Transverse colon (tissue), 4 donors: ENCODE results near the gene VAMP8. TPM values are rescaled to one million over a fixed set of nuclear protein-coding genes. Genes with fewer than 3 reads are reported as not detected.
"Not testable (repeated sequence)": the region's sequence is repeated elsewhere in the genome, so short reads cannot be mapped to it uniquely, and the experiment has no call there.

ENCODE experiments used
- DNase-seq: peaks from one replicate; pipeline ENCODE4 v3.0.0-alpha.2; 2019
- H3K27ac ChIP-seq, 4 donors: fragments of 200-600 bp; sonication (generic); 2 replicates each; pipeline ENCODE4 v1.5.1; 2016 to 2018; ENCODE audit warnings: inconsistent platforms in 4 of 4
- H3K27me3 ChIP-seq: fragments of 200-600 bp; sonication (generic); 2 replicates; pipeline ENCODE4 v1.5.1; 2017; ENCODE audit warnings: inconsistent platforms
- H3K36me3 ChIP-seq, 4 donors: fragments of 200-600 bp; sonication (generic); 2 replicates each; pipeline ENCODE4 v1.5.1; 2017 to 2019; ENCODE audit warnings: inconsistent platforms in 4 of 4
- H3K4me1 ChIP-seq, 4 donors: fragments of 200-600 bp; sonication (generic); 2 replicates each; pipeline ENCODE4 v1.5.1; 2017 to 2020; ENCODE audit warnings: inconsistent platforms in 4 of 4
- H3K4me3 ChIP-seq, 4 donors: fragments of 200-600 bp; sonication (generic); 1 replicate in 1 of 4; 2 replicates in 3 of 4; pipeline versions ENCODE4 v1.5.1 to v1.6.1; 2017 to 2019; ENCODE audit warnings: inconsistent platforms in 4 of 4
- H3K9me3 ChIP-seq, 2 donors: fragments of 200-600 bp; sonication (generic); 2 replicates each; pipeline ENCODE4 v1.5.1; 2017 to 2019; ENCODE audit warnings: inconsistent platforms in 2 of 2
- EP300 ChIP-seq: sonication (generic); formaldehyde crosslinking; IDR thresholded peaks from one replicate; pipeline ENCODE4 v1.6.1; 2017; ENCODE audit warnings: antibody characterized with exemption, low read depth
- POLR2A ChIP-seq: fragments of 450-650 bp; IDR thresholded peaks from one replicate; pipeline ENCODE4 v1.6.1; 2016; ENCODE audit warnings: antibody characterized with exemption, mild to moderate bottlenecking, moderate library complexity
- POLR2AphosphoS5 ChIP-seq, 3 donors: sonication (generic); formaldehyde crosslinking; IDR thresholded peaks; one replicate each; pipeline ENCODE4 v1.6.1; 2016; ENCODE audit warnings: antibody characterized with exemption in 3 of 3
- WGBS, 2 donors: methylation state at CpG; one replicate each; pipeline ENCODE4 v1.1.5; 2018; ENCODE audit warnings: low coverage in 1 of 2; 5-methylcytosine and 5-hydroxymethylcytosine counted together
- in situ Hi-C, 4 donors: fragments of 200-750 bp; cut with MboI; loops; one replicate each; pipeline versions ENCODE4 v1.15.0 to v1.15.1; 2017; ENCODE audit warnings: low sequenced_read_pairs in 3 of 4, low pct_ligation_motif_present in 1 of 4, low pct_unique_long_range_greater_than_20kb in 1 of 4
- intact Hi-C: fragments of 100-400 bp; cut with DNase I; formaldehyde crosslinking; loops from one replicate; pipeline ENCODE4 v1.15.1; 2023; ENCODE audit warnings: low total_unique reads
- total RNA-seq, 4 donors: library from RNA; depleted of rRNA; stranded (reverse); fragments of >200 nt; gene quantifications; one replicate each; pipeline ENCODE4 v1.1.0, GENCODE V29; 2016
- TF ChIP-seq, protein P1 (sequence below), 5 experiments: fragments of 200-600 bp in 3 of 5; fragments of 450-650 bp in 2 of 5; sonication (generic) in 3 of 5; IDR thresholded peaks; 1 replicate in 2 of 5; 2 replicates in 3 of 5; pipeline ENCODE4 v1.5.1; 2016 to 2017; ENCODE audit warnings: antibody characterized with exemption in 5 of 5, inconsistent platforms in 3 of 5, mild to moderate bottlenecking in 2 of 5, moderate library complexity in 1 of 5

VAMP8 gene
- total RNA-seq, 4 donors from 2014 or later = 10.5 to 186 (median 147) TPM

DNA sequence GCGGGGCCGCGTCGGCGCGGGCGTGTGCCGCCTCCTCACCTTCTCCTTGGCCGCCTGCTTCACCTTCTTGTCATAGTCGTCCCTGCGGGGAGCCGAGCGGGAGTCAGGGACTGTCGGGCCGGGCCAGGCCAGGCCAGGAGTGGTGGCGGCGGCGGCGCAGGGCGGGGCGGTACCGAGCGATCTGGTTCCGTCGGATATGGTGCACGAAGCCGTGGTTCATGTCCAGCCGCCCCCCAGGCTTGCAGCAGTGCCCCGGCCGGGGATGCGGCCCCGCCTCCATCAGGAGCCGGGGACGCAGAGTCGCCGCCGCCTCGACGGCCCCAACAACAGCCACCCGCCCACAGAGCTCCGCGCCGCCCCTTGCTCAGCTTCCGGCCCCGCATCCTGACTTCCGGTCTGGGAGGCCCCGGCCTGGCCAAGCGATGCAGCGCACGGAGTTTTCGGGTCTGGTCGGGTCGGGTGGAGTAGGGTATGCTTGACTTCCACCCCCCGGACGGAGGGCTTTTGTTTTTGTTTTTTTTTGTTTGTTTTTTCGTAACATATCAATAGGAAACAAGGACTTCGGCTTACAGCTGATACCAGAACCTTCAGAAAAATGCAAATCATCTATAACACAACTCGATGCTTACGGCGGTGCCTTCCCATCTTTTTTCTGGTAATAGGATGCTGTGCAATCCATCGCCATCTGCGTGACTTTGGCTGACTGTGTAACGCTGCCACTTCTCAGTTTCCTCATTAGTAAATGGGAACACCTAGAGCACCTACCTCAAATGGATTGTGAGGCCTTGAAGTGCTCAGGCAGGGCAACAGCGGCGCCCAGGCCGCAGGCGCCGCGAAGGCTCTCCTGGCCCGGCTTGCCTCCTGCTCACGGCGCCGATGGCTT is 34.6 kb downstream of the VAMP8 start, which contains the start of gene C2orf68:
C2orf68 (minus strand) TSS at position 362 of the 883 bp plus-strand sequence; CDS start at position 280, 82 bp downstream.
- in situ Hi-C loops = no loop called here
- Histone ChIP-seq H3K27me3 (no peaks in the 10 kb centered on the region), H3K27ac (peak within 1 kb of the TSS; percentile 88 to 91 (median 89)), H3K9me3 (no peaks in the 10 kb centered on the region), H3K36me3 (peaks cover 0 to 9% (median 0%) of the 10 kb centered on the region in 4 donors), H3K4me3 (peak within 1 kb of the TSS; percentile 60 to 93 (median 92)), H3K4me1 (peaks cover 4 to 25% (median 15%) of the 10 kb centered on the region in 4 donors)
- 0 to 17% methylated on average over 14 to 54 of the region's 73 CpGs for WGBS, 2 donors
- intact Hi-C loops = loop anchor here (1.0 kb wide), 1 partner anchor 18 kb away; no protein-coding TSS in a partner anchor
- peak; percentile 60 to 88 (median 80) for TF ChIP-seq POLR2AphosphoS5 (IDR thresholded peaks at IDR 0.05)
- TF ChIP-seq EP300 = no peak
- TF ChIP-seq, protein P1, sequence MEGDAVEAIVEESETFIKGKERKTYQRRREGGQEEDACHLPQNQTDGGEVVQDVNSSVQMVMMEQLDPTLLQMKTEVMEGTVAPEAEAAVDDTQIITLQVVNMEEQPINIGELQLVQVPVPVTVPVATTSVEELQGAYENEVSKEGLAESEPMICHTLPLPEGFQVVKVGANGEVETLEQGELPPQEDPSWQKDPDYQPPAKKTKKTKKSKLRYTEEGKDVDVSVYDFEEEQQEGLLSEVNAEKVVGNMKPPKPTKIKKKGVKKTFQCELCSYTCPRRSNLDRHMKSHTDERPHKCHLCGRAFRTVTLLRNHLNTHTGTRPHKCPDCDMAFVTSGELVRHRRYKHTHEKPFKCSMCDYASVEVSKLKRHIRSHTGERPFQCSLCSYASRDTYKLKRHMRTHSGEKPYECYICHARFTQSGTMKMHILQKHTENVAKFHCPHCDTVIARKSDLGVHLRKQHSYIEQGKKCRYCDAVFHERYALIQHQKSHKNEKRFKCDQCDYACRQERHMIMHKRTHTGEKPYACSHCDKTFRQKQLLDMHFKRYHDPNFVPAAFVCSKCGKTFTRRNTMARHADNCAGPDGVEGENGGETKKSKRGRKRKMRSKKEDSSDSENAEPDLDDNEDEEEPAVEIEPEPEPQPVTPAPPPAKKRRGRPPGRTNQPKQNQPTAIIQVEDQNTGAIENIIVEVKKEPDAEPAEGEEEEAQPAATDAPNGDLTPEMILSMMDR (IDR thresholded peaks at IDR 0.05) = no peak
- peak; percentile 80 for TF ChIP-seq POLR2A
- peak; percentile 92 for DNase-seq

DNA sequence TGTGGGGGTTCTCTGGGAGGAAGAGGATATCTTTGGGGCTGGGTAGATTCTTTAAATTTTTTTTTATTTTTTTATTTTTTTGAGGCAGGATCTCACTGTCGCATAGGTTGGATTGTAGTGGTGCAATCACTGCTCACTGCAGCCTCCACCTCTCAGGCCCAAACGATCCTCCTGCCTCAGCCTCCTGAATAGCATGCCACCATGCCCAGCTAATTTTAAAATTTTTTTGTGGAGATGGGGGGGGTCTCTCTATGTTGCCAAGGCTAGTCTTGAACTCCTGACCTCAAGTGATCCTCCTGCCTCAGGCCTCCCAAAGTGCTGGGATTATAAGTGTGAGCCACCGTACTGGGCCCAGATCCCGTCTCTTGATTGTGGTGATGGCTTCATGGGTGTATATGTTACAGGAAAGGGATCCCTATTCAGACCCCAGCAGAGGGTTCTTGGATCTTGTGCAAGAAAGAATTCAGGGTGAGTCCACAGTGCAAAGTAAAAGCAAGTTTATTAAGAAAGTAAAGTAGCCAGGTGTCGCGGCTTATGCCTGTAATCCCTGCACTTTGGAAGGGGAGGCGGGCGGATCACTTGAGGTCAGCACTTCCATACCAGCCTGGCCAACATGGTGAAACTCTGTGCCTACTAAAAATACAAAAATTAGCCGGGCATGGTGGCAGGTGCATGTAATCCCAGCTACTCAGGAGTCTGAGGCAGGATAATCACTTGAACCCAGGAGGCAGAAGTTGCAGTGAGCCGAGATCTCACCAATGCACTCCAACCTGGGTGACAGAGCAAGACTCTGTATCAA is 36.5 kb downstream of the VAMP8 start:
- H3K27me3 ChIP-seq = no peaks in the 10 kb centered on the region
- peaks cover 0 to 3% (median under 1%) of the 10 kb centered on the region in 4 donors for H3K36me3 ChIP-seq
- in situ Hi-C loops = no loop called here
- H3K9me3 ChIP-seq = no peaks in the 10 kb centered on the region
- DNase-seq = no peak
- intact Hi-C loops = no loop called here
- H3K27ac ChIP-seq = no peak overlapping the region
- H3K4me1 ChIP-seq = peaks cover 11 to 45% (median 26%) of the 10 kb centered on the region in 4 donors
- no peak overlapping the region for H3K4me3 ChIP-seq
- 85 to 89% methylated on average over 6 to 10 of the region's 10 CpGs for WGBS, 2 donors
- TF ChIP-seq POLR2AphosphoS5 (IDR thresholded peaks at IDR 0.05) (no peak), POLR2A (no peak), EP300 (no peak)
- TF ChIP-seq, protein P1 (IDR thresholded peaks at IDR 0.05) = no peak

DNA sequence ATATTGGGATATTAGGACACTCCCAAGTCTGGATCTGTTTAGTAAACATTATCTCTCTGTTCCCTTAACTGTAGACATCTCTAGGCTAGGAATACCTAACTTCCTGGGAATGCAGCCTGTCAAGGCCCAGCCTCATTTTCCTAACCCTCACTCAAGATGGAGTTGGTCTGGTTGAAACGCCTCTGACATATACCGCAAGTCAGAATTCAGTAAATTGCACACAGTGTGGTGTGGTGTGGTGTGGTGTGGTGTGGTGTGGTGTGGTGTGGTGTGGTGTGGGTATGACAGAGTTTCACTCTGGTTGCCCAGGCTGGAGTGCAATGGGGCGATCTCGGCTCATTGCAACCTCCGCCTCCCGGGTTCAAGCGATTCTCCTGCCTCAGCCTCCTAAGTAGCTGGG is 37.4 kb downstream of the VAMP8 start:
- H3K36me3 ChIP-seq, H3K27ac ChIP-seq, H3K9me3 ChIP-seq, H3K4me3 ChIP-seq, DNase-seq, in situ Hi-C loops, intact Hi-C loops, H3K27me3 ChIP-seq: not testable (repeated sequence)
- 89% methylated on average over 7 of the region's 7 CpGs; no CpG with 5 or more reads in 1 of the 2 donors for WGBS, 2 donors
- peaks cover 11 to 53% (median 29%) of the 10 kb centered on the region in 4 donors for H3K4me1 ChIP-seq

DNA sequence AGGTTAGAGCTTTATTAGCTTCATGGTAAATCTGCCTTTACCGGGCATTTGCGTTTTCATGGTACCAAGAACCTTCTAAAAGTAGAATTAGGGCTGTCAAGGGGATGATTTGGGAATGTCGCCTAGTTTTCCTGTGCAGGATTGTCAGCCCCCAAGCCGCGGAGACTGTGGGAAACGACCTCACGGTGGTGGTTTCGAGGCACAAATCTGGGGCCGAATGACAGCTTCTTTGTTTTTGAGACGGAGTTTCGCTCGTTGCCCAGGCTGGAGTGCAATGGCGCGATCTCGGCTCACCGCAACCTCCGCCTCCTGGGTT is 38.0 kb downstream of the VAMP8 start:
- in situ Hi-C loops = no loop called here
- 93 to 100% methylated on average over 3 to 17 of the region's 17 CpGs for WGBS, 2 donors
- no peak for DNase-seq
- Histone ChIP-seq H3K9me3 (no peaks in the 10 kb centered on the region), H3K4me3 (peak overlapping the region in 2 of 4 donors; percentile 94 to 99), H3K4me1 (peaks cover 8 to 51% (median 26%) of the 10 kb centered on the region in 4 donors), H3K36me3 (peaks cover 0 to 6% (median 1%) of the 10 kb centered on the region in 4 donors), H3K27ac (peak overlapping the region; percentile 90 to 97 (median 95)), H3K27me3 (no peaks in the 10 kb centered on the region)
- no peak for TF ChIP-seq POLR2AphosphoS5 (IDR thresholded peaks at IDR 0.05)
- TF ChIP-seq POLR2A = no peak
- TF ChIP-seq, protein P1 (IDR thresholded peaks at IDR 0.05) = no peak
- no peak for TF ChIP-seq EP300
- intact Hi-C loops = no loop called here

DNA sequence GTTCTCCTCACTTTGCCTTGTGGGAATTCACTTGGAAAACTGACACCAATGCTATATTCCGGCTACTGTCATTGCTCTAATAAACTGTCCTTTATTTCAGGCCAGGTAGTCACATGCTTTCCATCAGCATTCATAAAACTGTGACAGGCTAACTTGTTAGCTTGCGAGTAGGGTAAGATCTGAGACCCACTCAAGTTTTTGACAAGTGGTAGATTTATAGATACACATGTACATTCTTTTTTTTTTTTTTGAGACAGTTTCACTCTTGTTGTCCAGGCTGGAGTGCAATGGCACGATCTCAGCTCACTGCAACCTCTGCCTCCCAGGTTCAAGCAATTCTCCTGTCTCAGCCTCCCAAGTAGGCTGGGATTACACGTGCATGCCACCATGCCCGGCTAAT is 40.3 kb downstream of the VAMP8 start:
- Histone ChIP-seq H3K4me1 (peaks cover 7 to 42% (median 18%) of the 10 kb centered on the region in 4 donors), H3K36me3 (peaks cover 0 to 29% (median 12%) of the 10 kb centered on the region in 4 donors)
- H3K9me3 ChIP-seq, H3K27me3 ChIP-seq, in situ Hi-C loops, intact Hi-C loops, H3K4me3 ChIP-seq, H3K27ac ChIP-seq, DNase-seq: not testable (repeated sequence)
- WGBS, 2 donors = 81 to 86% methylated on average over 4 to 5 of the region's 5 CpGs
